Colonic mucosa (tissue), 4 donors: ENCODE results near the gene DEK. TPM values are rescaled to one million over a fixed set of nuclear protein-coding genes. Genes with fewer than 3 reads are reported as not detected.

ENCODE experiments used
- DNase-seq: peaks from one replicate; pipeline ENCODE4 v3.0.0-alpha.2; 2020
- H3K27ac ChIP-seq: fragments of 200-600 bp; one replicate; pipeline ENCODE4 v1.8.0; 2021
- H3K27me3 ChIP-seq: fragments of 200-600 bp; one replicate; pipeline ENCODE4 v1.8.0; 2021
- H3K36me3 ChIP-seq: fragments of 200-600 bp; one replicate; pipeline ENCODE4 v1.8.0; 2021
- H3K4me1 ChIP-seq: fragments of 200-600 bp; one replicate; pipeline ENCODE4 v1.8.0; 2021; ENCODE audit warnings: mild to moderate bottlenecking
- H3K4me3 ChIP-seq: fragments of 200-600 bp; one replicate; pipeline ENCODE4 v1.8.0; 2021
- H3K9ac ChIP-seq, 2 donors: one replicate each; pipeline ENCODE4 v1.7.0; 2013; ENCODE audit warnings: control low read depth in 2 of 2, low read depth in 2 of 2, low read length in 2 of 2
- H3K9me3 ChIP-seq: fragments of 200-600 bp; one replicate; pipeline ENCODE4 v1.8.0; 2021
- intact Hi-C: fragments of 100-400 bp; cut with DNase I; formaldehyde crosslinking; loops from one replicate; pipeline ENCODE4 v1.14.1; 2022
- total RNA-seq, 2 donors: library from RNA; stranded (reverse); fragmentation: NEBNext Ultra II Directional in 1 of 2; extraction: Animal tissue kit (Norgen Biotek cat#: 25700) in 1 of 2; gene quantifications; one replicate each; pipeline ENCODE4 v1.2.1, GENCODE V29; 2021
- TF ChIP-seq, protein P1 (sequence below): fragments of 200-600 bp; IDR thresholded peaks from one replicate; pipeline ENCODE4 v1.8.0; 2022; ENCODE audit warnings: antibody characterized with exemption, mild to moderate bottlenecking
- donor health status: healthy.
- donor health status: DM: no; HTN: no; CAD: no.
- donor health status: DM: no; HTN: no; CAD: no.

Gene DEK
- total RNA-seq, 2 donors from 2014 or later: 113 to 145 TPM

- Histone ChIP-seq H3K36me3 (no peaks in the 10 kb centered on the region), H3K4me1 (no peaks in the 10 kb centered on the region), H3K27me3 (no peaks in the 10 kb centered on the region), H3K27ac (no peak overlapping the region), H3K9me3 (no peaks in the 10 kb centered on the region), H3K9ac (no peak overlapping the region), H3K4me3 (no peak overlapping the region)
- no peak for DNase-seq
- intact Hi-C loops: no loop called here
- TF ChIP-seq, protein P1, sequence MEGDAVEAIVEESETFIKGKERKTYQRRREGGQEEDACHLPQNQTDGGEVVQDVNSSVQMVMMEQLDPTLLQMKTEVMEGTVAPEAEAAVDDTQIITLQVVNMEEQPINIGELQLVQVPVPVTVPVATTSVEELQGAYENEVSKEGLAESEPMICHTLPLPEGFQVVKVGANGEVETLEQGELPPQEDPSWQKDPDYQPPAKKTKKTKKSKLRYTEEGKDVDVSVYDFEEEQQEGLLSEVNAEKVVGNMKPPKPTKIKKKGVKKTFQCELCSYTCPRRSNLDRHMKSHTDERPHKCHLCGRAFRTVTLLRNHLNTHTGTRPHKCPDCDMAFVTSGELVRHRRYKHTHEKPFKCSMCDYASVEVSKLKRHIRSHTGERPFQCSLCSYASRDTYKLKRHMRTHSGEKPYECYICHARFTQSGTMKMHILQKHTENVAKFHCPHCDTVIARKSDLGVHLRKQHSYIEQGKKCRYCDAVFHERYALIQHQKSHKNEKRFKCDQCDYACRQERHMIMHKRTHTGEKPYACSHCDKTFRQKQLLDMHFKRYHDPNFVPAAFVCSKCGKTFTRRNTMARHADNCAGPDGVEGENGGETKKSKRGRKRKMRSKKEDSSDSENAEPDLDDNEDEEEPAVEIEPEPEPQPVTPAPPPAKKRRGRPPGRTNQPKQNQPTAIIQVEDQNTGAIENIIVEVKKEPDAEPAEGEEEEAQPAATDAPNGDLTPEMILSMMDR: no peak
These were observed 56.9 kb downstream of the DEK start for GRCh38 chr6:18207438-18207837.

DNA sequence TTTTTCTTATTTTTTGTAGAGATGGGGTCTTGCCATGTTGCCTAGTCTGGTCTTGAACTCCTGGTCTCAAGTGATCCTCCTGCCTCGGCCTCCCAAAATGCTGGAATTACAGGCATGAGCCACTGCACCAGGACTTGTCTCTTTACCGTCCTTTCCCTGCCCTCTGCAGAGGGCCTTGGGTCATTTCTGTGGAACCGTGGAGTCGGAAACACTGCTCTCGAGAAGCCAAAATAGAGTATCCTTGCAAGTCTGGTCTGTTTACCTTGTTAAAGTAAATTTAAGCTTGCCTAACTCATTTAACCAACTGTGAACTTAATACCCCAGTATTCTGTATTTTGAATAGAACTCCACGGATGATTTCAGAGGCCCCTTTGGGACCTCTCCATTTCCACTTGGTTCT, 57.7 kb downstream of the DEK start:
- Histone ChIP-seq H3K9me3 (no peaks in the 10 kb centered on the region), H3K4me1 (no peaks in the 10 kb centered on the region), H3K9ac (no peak overlapping the region), H3K4me3 (no peak overlapping the region), H3K27ac (no peak overlapping the region), H3K27me3 (no peaks in the 10 kb centered on the region), H3K36me3 (no peaks in the 10 kb centered on the region)
- TF ChIP-seq, protein P1: no peak
- no peak for DNase-seq
- intact Hi-C loops: no loop called here

- Histone ChIP-seq H3K27ac (no peak overlapping the region), H3K36me3 (no peaks in the 10 kb centered on the region), H3K4me3 (no peak overlapping the region), H3K4me1 (no peaks in the 10 kb centered on the region), H3K9ac (no peak overlapping the region), H3K27me3 (no peaks in the 10 kb centered on the region), H3K9me3 (no peaks in the 10 kb centered on the region)
- intact Hi-C loops: no loop called here
- TF ChIP-seq, protein P1: no peak
- no peak for DNase-seq
These were observed 59.6 kb downstream of the DEK start for GRCh38 chr6:18204691-18205090.

GRCh38 chr6:18203786-18204185, 60.5 kb downstream of the DEK start:
- H3K27ac ChIP-seq: no peak overlapping the region
- intact Hi-C loops: no loop called here
- H3K4me3 ChIP-seq: no peak overlapping the region
- no peaks in the 10 kb centered on the region for H3K27me3 ChIP-seq
- no peaks in the 10 kb centered on the region for H3K9me3 ChIP-seq
- TF ChIP-seq, protein P1: no peak
- no peak overlapping the region for H3K9ac ChIP-seq
- H3K36me3 ChIP-seq: no peaks in the 10 kb centered on the region
- no peaks in the 10 kb centered on the region for H3K4me1 ChIP-seq
- no peak for DNase-seq

- TF ChIP-seq, protein P1: no peak
- intact Hi-C loops: no loop called here
These were observed 72.3 kb downstream of the DEK start for GRCh38 chr6:18192026-18192425.

GRCh38 chr6:18189196-18189595, 75.1 kb downstream of the DEK start:
- no peak overlapping the region for H3K4me3 ChIP-seq
- intact Hi-C loops: no loop called here
- H3K27ac ChIP-seq: no peak overlapping the region
- H3K27me3 ChIP-seq: no peaks in the 10 kb centered on the region
- peaks cover 6% of the 10 kb centered on the region for H3K4me1 ChIP-seq
- no peak for DNase-seq
- no peaks in the 10 kb centered on the region for H3K36me3 ChIP-seq
- no peaks in the 10 kb centered on the region for H3K9me3 ChIP-seq
- H3K9ac ChIP-seq: no peak overlapping the region
- TF ChIP-seq, protein P1: no peak

More at GRCh38 chr6:18192026-18192425, 72.3 kb downstream of the DEK start:
- no peak for DNase-seq
- Histone ChIP-seq H3K4me3 (no peak overlapping the region), H3K9me3 (no peaks in the 10 kb centered on the region), H3K4me1 (no peaks in the 10 kb centered on the region), H3K27me3 (no peaks in the 10 kb centered on the region), H3K27ac (no peak overlapping the region), H3K36me3 (no peaks in the 10 kb centered on the region), H3K9ac (no peak overlapping the region)
